K562 (cell line): Measurements from ENCODE around the gene CNGB1. TPM values are rescaled to one million over a fixed set of nuclear protein-coding genes. Genes with fewer than 3 reads are reported as not detected.

Experiments used
- MEIS2 ChIP-seq: fragments of 450-650 bp; IDR thresholded peaks from 2 replicates; pipeline ENCODE4 v1.6.1; 2014; ENCODE audit warnings: mild to moderate bottlenecking; ENCODE audit not compliant: partially characterized antibody
- POLR2AphosphoS5 ChIP-seq: IDR thresholded peaks from 2 replicates; pipeline ENCODE4 v1.6.1; 2011; ENCODE audit warnings: mild to moderate bottlenecking, low read depth, low read length, moderate library complexity; ENCODE audit not compliant: control insufficient read depth, insufficient read depth
- PTRF ChIP-seq: fragments of 450-650 bp; IDR thresholded peaks from 2 replicates; pipeline ENCODE4 v1.6.1; 2016; ENCODE audit warnings: mild to moderate bottlenecking, missing genetic modification characterization, missing compliant biosample characterization
- SRSF7 ChIP-seq: fragments of 200-400 bp; formaldehyde crosslinking; optimal IDR thresholded peaks from 2 replicates; pipeline ENCODE3; 2017; ENCODE audit warnings: mild to moderate bottlenecking, low read depth, low read length
- TAL1 ChIP-seq: fragments of 450-650 bp; IDR thresholded peaks from 2 replicates; pipeline ENCODE4 v1.6.1; 2016; ENCODE audit warnings: mild to moderate bottlenecking
- TFAP4 ChIP-seq: sonication (generic); formaldehyde crosslinking; IDR thresholded peaks from 2 replicates; pipeline ENCODE4 v1.8.0; 2022; ENCODE audit warnings: missing genetic modification reagents, mild to moderate bottlenecking, moderate library complexity, borderline replicate concordance
- ZBTB1 ChIP-seq: sonication (generic); formaldehyde crosslinking; IDR thresholded peaks from 2 replicates; pipeline ENCODE4 v1.8.1; 2023; ENCODE audit warnings: missing genetic modification reagents, low read depth, mild to moderate bottlenecking, borderline replicate concordance
- ZFX ChIP-seq: sonication (generic); formaldehyde crosslinking; IDR thresholded peaks from 2 replicates; pipeline ENCODE4 v1.8.0; 2022; ENCODE audit warnings: mild to moderate bottlenecking, missing genetic modification reagents, moderate library complexity
- ZNF3 ChIP-seq: fragments of 250-450 bp; sonication (Bioruptor Pico); IDR thresholded peaks from 2 replicates; pipeline ENCODE4 v1.5.0; 2021; ENCODE audit warnings: mild to moderate bottlenecking, moderate library complexity
- ZNF778 ChIP-seq: fragments of 450-650 bp; formaldehyde crosslinking; IDR thresholded peaks from 2 replicates; pipeline ENCODE4 v1.4.0; 2020; ENCODE audit warnings: mild to moderate bottlenecking, moderate library complexity
- polyA plus RNA-seq, 8 experiments: library from polyadenylated mRNA; depleted of rRNA in 4 of 8; stranded (reverse) in 5 of 8; unstranded in 3 of 8; fragments of >200 nt; fragmentation: Nextera tagmentation in 2 of 8; fragmentation: Illumina TruSeq in 1 of 8; extraction: Ambion mirVana in 2 of 8; extraction: Trizol in 1 of 8; gene quantifications; 2 replicates each; pipeline versions ENCODE4 v1.2.1 to v1.2.3, GENCODE V29; 2011 to 2014; ENCODE audit warnings: inconsistent platforms in 1 of 8, missing spikeins in 1 of 8
- total RNA-seq, 7 experiments: library from RNA; depleted of rRNA in 6 of 7; stranded (reverse); fragments of >200 nt in 6 of 7; fragmentation: Illumina TruSeq in 2 of 7; extraction: Trizol in 2 of 7; gene quantifications; 2 replicates each; pipeline versions ENCODE4 v1.2.1 to v1.2.3, GENCODE V29; 2011 to 2021; ENCODE audit warnings: low replicate concordance in 1 of 7
- TF ChIP-seq, protein P1 (sequence below): fragments of 250-450 bp; sonication (Bioruptor Pico); IDR thresholded peaks from 2 replicates; pipeline ENCODE4 v1.5.0; 2022; ENCODE audit warnings: mild to moderate bottlenecking

The CNGB1 gene
- total and polyA plus RNA-seq, 9 of the 15 experiments (the other 6 are each of a cell fraction or from before 2014, with no cell fraction given) = not detected

DNA sequence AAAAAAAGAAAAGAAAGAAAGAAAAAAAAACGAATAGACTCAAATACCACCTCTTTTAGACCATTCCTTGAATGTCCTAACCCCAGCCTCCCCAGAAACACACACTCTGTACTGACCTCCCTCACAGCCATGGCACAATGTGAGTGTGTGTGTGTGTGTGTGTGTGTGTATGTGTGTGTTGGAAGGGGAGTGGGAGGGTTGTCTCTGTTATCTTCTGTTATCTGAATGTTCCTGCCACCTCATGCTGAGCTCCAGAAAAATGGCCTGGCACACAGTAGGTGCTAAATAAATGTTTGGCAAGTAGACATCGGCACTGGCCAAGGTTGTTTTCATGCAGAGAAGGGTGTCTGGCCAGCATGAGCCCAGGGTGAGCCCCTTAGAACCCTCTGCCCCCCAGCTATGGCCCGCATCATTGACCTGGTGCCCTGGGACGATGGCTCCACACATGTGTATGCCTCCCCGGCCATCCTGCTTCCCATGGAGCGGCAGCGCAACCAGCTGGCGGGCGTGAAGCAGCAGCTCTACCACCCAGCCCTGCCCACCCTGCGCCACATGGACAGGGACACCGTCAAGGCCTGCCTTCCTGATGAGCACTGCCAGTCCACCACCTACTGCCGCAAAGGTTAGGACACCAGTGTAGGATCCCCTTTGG lies 6.6 kb upstream of the CNGB1 start (continued):
- TF ChIP-seq, protein P1, sequence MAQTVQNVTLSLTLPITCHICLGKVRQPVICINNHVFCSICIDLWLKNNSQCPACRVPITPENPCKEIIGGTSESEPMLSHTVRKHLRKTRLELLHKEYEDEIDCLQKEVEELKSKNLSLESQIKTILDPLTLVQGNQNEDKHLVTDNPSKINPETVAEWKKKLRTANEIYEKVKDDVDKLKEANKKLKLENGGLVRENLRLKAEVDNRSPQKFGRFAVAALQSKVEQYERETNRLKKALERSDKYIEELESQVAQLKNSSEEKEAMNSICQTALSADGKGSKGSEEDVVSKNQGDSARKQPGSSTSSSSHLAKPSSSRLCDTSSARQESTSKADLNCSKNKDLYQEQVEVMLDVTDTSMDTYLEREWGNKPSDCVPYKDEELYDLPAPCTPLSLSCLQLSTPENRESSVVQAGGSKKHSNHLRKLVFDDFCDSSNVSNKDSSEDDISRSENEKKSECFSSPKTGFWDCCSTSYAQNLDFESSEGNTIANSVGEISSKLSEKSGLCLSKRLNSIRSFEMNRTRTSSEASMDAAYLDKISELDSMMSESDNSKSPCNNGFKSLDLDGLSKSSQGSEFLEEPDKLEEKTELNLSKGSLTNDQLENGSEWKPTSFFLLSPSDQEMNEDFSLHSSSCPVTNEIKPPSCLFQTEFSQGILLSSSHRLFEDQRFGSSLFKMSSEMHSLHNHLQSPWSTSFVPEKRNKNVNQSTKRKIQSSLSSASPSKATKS (CRISPR knock-in tag) = no peak
- no peak for TF ChIP-seq ZNF778 (CRISPR knock-in tag)
- peak; percentile 50; the same call in 1 of the 2 replicates for TF ChIP-seq TAL1
- TF ChIP-seq ZBTB1 = no peak
- TF ChIP-seq TFAP4 (CRISPR knock-in tag) = no peak; the same call in 1 of the 2 replicates
- TF ChIP-seq SRSF7 = no peak
- peak; percentile 25 for TF ChIP-seq MEIS2
- no peak for TF ChIP-seq ZNF3
- peak; percentile 27; the same call in 1 of the 2 replicates for TF ChIP-seq ZFX
- TF ChIP-seq POLR2AphosphoS5 = no peak
- TF ChIP-seq PTRF (tag) = no peak
